SU-DHL-6 (cell line): Measurements from ENCODE around the gene EPS8L1.

ENCODE experiments used
- CTCF ChIP-seq: fragments of 200-600 bp; sonication (generic); IDR thresholded peaks from one replicate; pipeline ENCODE4 v1.5.1; 2017; ENCODE audit warnings: antibody characterized with exemption, mild to moderate bottlenecking, low read length, moderate library complexity; ENCODE audit not compliant: insufficient read depth, poor library complexity, severe bottlenecking
- EZH2phosphoT487 ChIP-seq: fragments of 200-600 bp; sonication (generic), shearing (Covaris generic); conservative IDR thresholded peaks from 2 replicates; pipeline ENCODE4 v1.6.1; 2018; ENCODE audit warnings: mild to moderate bottlenecking, antibody characterized with exemption, low read length, moderate library complexity, mixed read lengths

- TF ChIP-seq CTCF (no peak), EZH2phosphoT487 (no peak)
Observed at GRCh38 chr19:55105237-55105636, 29.6 kb downstream of the EPS8L1 start.
